Measurements from ENCODE around the gene RASL11A.
"Not testable (repeated sequence)": the region's sequence is repeated elsewhere in the genome, so short reads cannot be mapped to it uniquely, and the experiment has no call there.

Gene RASL11A

GRCh38 chr13:27269114-27269665 is 1.4 kb upstream of the RASL11A start:
- no peak for DNase-seq

DNA sequence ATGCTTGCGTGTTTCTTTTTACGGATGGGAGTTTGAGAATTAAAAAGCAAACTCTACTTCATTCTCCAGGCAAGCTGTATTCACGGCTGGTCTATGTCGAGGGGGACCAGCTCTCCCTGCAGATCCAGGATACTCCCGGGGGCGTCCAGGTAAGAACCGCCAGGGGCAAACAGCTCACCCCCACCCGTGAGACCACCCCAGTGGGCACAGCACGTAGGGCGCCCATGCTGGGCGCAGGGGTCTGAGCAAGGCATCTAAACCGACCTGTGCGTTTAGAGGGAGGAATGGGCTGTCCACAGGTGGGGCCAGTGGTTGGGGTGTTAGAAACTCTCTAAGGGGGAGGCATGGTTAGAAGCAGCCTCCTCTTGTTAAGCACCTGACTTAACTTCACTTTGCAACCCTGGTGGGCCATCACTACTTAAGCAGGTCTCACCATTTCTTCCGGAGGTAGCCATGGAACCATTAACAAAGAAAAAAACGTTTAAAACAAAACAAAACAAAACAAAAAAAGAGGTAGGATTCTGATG is 1.0 kb downstream of the RASL11A start:
- no peak for DNase-seq

GRCh38 chr13:27273658-27274425 is 3.2 kb downstream of the RASL11A start:
- no peak for DNase-seq

- DNase-seq, result no peak
These were observed 4.0 kb downstream of the RASL11A start for GRCh38 chr13:27274631-27275030.

DNA sequence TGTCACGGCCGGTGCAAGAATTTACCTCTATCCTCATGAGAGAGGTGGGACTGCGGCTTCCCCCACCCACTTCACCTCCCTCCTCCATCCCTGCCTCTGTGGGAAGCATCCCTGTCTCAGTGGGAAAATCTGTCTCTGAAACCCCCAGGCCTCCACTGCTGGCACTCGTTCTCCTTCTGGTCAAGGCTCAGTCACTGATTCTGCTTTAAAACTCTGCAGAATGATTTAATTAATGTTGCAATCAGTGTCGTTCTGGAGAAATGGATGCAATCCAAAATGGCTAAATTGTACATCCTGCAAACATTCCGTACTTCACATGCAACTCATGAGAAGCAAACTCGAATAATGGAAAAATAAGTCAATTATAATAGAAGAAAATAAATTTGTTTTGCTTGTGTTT is 5.6 kb downstream of the RASL11A start:
- DNase-seq, result no peak

GRCh38 chr13:27279506-27279905 is 8.9 kb downstream of the RASL11A start:
- DNase-seq, result no peak

GRCh38 chr13:27280009-27280656 is 9.5 kb downstream of the RASL11A start:
- no peak for DNase-seq

DNA sequence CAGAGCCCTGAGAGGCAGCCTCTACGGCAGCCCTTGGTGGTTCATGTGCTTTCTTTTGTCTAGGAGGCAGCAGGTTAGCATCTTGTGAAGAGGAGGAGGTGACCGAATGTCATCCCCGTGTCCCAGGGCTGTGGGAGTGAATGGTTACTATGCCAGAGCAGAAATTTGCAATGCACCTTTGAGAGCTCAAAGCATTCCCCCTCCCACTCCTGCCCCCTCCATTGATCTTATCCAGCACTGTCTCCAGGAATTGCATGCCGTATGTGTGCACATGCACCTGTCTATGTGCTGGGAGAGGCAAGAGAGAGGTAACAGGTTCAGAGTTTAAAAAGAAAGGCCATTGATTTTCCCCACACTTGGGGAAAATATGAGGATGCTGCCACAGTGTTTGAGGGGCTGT is 10.2 kb downstream of the RASL11A start:
- no peak for DNase-seq

DNA sequence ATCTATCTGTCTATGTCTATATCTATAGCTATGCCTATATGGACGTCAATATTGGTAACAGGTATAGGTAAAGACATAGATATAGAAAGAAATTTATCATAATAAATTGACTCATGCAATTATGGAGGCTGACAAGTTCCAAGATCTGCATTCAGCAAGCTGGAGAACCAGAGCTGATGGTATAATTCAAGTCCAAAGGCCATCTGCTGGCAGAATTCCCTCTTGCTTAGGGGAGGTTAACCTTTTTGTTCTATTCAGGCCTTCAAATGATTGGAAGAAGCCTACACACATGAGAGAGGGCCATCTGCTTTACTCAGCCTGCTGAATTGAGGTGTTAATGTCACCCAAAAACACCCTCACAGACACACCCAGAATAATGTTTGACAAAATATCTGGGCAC is 10.8 kb downstream of the RASL11A start:
- DNase-seq, result no peak

DNA sequence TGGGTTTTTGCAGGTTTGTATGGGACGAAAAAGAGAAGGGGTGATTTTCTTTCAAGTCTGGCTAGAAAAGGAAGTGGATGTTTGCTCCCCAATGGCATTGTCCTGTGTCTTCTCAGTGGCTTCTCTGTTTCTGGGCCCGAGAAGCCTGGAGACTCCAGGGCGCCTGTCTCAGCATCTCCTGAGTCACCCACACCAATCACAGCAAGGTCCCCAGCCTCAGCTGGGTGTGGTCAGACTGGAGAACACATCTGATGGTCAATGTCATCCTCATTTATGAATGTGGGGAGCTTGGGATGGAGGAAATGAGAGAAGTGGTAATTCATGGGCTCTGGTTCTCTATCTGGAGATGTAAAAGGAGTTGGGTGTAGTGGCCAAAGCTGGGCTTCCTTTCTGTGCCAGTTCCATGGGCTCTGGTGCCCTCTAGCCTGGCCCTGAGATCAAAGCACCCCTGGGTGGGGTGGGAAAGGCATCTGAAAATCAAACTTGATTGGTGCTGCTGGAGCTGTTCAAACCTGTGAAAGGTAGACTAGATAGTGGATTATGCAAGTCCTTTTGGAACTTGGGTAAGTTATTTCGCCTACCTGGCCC is 13.4 kb downstream of the RASL11A start:
- no peak for DNase-seq

GRCh38 chr13:27288392-27288791 is 17.8 kb downstream of the RASL11A start:
- DNase-seq, result no peak

DNA sequence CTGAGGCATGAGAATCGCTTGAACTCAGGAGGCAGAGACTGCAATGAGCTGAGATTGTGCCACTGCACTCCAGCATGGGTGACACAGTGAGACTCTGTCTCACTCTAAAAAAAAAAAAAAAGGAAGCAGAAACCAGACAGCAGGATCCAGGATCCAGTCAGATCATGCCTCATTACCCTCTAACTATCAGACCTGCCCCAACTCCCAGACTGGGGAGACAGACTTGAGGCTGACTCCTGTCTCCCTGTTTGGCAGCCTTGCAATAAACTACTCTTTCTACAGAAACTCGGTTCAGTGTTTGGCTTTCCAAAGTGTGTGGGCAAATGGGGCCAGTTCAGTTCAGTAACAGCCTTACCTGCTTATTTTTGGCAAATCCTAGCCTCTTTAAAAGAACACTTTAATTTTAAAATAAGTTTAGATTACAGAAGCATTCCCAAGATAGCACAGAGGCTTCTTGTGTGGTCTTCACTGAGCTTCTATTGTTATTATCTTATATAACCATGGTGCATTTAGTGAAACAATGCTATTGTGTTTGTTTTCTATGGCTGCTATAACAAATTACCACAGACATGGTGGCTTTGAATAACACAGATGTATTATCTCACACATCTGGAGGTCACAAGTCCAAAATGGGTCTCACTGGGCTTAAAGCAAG is 18.5 kb downstream of the RASL11A start:
- DNase-seq, result no peak

- no peak for DNase-seq
These were observed 20.1 kb downstream of the RASL11A start for GRCh38 chr13:27290715-27291114.

DNA sequence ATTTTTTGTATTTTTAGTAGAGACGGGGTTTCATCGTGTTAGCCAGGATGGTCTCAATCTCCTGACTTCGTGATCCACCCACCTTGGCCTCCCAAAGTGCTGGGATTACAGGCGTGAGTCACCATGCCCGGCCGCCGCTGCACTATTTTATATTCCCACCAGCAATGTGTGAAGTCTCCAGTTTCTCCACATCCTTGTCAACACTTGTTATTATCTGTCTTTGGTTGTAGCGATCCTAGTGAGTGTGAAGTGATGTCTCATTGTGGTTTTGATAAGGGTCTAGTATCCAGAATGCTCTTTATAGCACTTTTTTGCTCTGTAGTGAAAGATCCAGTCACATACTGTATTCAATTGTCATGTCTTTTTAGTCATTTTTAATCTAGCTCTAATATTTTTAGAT is 21.3 kb downstream of the RASL11A start:
- DNase-seq, result not testable (repeated sequence)

- no peak for DNase-seq
These were observed 22.6 kb downstream of the RASL11A start for GRCh38 chr13:27293076-27293691.

DNA sequence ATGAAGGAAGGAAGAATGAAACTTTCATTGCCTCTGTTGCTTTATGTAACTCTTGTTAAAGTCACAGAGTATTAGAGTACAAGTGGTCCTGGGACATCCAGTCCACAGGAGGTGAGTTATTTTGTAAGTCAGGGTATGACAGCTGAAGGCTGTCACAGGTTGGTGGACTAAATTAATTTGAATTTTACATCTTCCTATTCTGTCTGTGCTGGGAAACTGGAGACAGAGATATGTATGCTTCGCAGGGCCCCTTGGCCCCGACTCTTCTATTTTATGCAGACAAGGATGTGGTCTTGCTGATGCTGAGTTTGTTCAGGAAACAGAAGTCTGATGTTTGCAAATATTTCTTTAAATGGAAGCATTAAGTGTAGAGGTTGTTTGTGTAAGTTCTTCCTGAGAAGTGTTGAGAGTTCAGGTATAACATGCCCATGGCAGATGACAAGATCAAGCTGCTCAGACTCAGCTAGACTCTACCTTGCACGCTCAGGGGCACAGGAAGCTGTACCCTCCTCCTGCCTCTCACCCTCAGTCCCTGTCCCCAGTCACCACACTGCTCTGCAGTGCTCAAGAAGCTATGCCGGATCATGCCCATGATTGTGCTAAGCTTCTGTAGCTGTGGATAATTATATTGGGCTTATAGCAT is 23.4 kb downstream of the RASL11A start:
- no peak for DNase-seq

- no peak for DNase-seq
These were observed 24.5 kb downstream of the RASL11A start for GRCh38 chr13:27295096-27295495.

- no peak for DNase-seq
These were observed 25.0 kb downstream of the RASL11A start for GRCh38 chr13:27295660-27296059.

- DNase-seq, result no peak
These were observed 25.9 kb downstream of the RASL11A start for GRCh38 chr13:27296496-27296895.

GRCh38 chr13:27298849-27299248 is 28.2 kb downstream of the RASL11A start:
- no peak for DNase-seq

DNA sequence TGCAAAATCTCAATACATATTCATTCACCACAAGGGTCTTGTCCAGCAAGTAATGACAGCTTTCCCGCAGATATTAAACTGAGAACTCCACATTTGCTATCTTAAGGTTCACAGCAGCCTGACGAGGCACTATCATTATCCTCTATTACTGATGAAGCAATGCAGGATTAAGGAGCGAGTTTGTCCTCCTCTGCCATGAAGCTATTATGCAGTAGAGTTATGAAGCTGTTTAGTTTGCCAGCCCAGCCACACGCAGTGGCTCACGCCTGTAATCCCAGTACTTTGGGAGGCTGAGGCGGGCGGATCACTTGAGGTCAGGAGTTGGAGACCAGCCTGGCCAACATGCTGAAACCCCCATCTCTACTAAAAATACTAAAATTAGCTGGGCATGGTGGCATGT is 29.8 kb downstream of the RASL11A start:
- not testable (repeated sequence) for DNase-seq

- DNase-seq, result no peak
These were observed 30.4 kb downstream of the RASL11A start for GRCh38 chr13:27300941-27301586.

All from cortex of kidney (tissue), 1 donor.